T-helper 2 cell (primary cell): ENCODE results near the gene CDC42BPA.
"Not testable (repeated sequence)": the region's sequence is repeated elsewhere in the genome, so short reads cannot be mapped to it uniquely, and the experiment has no call there.

Experiments used
- DNase-seq, 5 experiments: peaks; one replicate each; pipeline versions ENCODE4 v3.0.0 to v3.0.0-alpha.2; 2012 to 2022

CDC42BPA gene

DNA sequence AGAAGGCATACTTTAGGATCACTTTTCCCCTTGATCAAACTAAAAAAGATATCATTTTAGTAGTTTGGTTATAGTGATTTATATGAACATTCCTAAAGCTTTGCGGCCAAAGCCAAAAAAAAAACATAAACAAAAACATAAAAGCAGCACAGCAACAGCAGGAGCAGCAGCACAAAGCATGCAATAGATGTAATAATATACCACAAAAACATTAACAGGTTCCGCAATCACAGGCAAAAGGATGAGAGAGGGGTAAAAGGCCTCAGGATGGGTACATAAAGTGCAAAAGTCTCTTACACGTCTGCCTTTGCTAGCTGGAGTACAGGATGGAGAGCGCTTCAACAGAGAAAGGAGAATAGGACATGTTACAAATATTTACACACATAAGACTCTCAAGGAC is 259.2 kb downstream of the CDC42BPA start:
- no peak for DNase-seq

DNA sequence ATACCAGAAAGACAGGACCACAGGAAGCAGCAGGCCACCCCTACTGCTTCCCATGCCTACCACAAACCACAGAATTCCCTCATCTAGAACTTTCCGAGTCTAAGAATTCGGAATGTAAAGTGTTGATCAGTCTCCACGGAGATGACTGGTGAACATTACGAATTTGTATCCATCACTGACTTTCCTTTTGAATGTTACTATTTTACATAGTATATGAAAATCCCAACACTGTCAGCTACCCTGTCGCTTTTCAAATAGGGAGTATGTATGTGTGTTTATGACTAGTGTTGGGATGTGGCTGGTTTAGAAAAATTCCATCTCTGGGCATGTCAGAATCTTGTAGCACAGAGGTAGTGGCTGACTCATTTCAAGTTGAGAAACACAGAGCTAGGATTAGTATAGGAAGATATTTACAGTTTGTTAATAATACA is 260.0 kb downstream of the CDC42BPA start:
- no peak for DNase-seq

DNA sequence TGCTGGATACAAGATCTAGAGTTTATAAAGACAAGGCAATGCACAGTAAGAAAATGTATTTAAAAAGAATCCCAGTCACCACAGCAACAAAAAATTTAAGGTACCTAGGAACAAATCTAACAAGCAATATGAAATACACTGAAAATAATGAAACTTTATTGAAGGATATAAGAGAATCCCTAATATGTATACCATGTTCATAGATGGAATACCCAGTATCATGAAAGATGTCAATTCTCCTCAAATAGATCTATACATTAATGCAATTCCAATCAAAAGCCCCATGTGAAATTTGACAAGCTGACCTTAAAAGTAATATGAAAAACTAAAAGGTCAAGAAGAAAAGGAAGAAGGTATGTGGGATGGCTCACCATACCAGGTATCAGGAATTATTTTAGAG is 269.0 kb downstream of the CDC42BPA start:
- DNase-seq, result no peak

DNA sequence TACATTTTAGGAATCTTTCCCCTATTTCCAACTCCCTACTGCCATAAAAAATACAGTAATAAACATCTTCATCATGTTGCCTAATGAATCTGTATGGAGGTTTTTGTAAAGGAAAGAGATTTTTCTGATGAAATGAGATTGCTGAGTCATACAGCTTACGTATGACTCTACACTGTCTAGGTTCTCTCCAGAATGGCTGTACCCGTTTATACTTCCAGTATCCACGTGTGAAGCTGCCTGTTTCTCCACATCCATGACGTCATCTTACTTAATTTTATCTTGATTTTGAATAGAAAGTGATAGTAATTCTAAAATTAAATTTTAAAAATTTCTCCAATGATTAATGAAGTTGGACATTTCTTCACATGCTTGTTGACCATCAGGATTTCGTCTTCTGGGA is 274.5 kb downstream of the CDC42BPA start:
- DNase-seq, result peak in 1 of 5 experiments; percentile 44

DNA sequence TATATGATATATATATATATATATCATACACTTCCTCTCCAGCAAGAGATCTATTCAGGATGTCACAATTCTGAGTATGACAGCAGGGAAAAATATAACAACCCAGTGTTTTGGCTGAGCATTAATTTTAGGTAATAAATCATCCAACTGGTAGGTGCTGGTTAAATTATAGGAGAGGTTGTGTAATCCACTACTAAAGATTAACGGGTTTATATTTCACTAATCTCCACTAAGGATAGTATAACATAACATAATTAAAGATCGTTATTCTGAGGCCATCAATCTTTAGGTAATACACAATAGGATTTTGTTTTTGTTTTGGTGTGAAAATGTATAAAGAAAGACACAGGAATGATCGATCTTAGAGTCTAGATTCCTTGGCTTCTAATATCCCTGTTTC is 276.0 kb downstream of the CDC42BPA start:
- DNase-seq, result no peak

DNA sequence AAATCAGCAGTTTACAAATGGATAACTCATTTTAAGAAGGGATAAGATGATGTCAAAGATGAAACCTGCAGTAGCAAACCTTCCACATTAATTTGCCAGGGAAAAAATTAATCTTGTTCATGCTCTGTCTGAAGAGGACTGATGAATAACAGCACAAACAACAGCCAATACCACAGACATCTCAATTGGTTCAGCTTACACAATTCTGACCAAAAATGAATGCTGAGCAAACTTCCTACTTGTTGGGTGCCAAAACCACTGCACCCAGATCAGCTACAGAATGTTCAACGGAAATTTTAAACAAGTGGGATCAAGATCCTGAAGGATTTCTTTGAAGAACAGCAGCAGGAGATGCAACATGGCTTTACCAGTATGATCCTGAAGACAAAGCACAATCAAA is 279.9 kb downstream of the CDC42BPA start:
- DNase-seq, result no peak

DNA sequence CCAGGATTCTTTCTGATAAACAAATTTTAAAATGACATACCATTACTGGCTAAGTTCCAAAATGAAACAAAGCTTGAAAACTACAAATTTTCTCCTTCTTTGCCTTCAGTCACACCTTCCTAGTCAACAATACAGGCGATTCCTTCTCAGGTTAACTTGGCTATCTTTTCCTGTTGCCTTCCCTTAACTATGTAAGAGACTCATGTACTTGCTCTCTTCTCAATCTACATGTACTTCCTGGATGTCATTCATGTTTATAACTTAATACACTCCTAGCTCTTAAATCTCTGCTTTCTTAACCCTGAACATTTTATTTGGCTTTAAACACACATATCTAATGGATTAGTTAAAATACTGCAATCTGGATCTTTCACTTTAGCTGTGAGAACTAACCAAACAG is 281.2 kb downstream of the CDC42BPA start:
- DNase-seq, result no peak

DNA sequence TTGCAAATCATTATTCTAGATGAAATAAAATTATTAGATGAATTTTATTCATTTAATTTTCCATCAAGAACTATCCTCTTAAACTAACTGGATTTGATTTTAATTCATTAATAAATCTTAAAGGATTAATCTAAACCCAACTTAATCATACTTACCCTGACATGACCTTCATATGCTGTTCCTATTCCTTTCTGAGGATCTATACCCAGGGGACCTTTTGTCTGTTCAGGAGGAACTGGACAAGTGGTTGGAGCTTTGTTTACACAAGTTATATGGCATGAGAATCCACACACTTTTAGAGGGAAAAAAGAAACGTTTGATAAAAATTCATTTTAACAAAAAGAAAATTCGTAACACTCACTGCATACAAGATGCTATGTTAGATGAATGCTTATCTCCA is 283.0 kb downstream of the CDC42BPA start:
- no peak for DNase-seq

DNA sequence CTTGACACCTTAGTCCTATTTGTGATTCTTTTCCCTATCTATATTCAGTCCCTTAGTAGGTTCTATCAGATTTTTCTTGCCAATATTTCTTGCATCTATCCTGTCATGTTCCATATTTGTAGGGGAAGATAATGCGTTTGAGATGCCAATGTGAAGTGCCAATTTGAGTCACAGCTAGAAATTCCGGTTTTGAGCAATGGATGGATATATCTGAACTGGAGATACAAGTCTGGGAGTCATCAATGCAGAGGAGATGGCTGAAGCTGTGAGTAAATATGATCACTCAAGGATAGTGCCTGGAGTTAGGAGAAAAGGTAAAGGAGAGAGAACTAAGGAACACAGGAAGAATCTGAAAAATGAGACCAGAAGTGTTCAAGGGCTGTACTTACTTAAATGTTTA is 284.4 kb downstream of the CDC42BPA start:
- DNase-seq, result no peak

DNA sequence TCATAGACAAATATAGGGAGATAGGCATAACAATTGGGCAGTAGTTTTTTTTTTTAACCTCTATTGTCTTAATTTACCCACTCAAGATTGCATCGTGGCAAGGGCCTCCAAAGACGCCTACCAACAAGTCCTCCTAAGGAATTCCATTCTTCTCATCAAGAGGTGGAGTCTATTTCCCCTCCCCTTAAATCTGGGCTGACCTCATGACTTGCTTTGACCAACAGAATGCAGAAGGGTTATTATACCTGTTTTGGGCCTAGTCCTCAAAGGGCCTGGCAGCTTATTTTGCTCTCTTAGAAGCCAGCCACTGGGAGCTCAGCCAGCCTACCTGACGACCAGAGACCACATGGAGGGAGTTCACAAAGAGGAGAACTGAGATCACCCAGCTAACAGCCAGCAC is 285.9 kb downstream of the CDC42BPA start:
- DNase-seq, result no peak

DNA sequence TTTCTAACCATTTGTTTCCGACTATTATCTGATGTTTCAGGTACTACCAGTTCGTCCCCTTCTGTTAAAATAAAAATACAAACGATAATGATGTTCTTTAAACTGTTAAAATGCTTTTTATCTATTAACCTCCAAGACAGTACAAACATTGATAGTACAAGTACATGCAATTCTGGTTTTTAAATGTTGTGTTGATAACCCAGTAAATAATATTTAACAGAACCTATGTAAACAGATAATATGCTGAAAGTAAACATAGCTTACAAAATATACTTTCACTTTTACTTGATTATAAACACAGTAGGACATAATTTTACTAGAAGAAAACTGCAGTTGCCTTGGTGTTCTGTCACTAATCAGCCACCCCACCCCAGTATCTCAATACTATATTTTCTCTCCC is 301.3 kb downstream of the CDC42BPA start:
- no peak for DNase-seq

DNA sequence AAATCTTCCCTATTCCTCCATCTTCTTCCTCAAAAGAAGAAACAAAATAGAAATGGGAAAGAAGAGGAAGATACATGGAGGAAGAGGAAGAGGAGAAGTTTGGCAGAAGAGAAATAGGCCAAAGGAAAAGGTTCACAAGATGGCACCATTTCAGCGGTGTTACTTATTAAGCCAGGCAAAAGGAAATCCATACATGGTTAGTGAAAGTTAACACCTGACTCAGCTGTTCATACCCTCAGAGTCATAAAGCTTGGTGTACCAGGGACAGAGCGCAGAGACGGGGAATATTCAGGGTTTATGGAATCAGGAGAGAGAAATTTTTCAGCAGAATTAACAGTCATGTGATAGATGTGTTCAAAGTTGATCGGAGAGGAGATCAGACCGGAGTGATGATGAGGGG is 307.6 kb downstream of the CDC42BPA start:
- no peak for DNase-seq

DNA sequence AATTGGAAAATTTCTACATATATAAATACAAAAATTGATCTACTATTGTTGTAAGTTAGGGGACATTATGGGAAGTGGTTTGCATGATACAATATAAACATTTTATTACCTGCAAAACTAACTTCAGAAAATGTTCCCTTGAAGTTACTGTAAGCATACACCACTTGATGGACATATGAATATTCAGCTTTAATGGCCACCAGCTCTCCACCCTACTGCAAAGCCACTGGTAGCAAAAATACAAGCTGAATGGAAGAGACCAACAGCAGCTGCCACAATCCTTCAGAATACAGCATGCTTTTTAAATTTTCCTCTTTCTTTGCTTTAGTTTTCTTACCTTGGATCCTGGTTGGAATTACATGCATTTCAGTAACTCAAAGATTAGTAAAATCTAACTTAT is 308.4 kb downstream of the CDC42BPA start:
- DNase-seq, result no peak

DNA sequence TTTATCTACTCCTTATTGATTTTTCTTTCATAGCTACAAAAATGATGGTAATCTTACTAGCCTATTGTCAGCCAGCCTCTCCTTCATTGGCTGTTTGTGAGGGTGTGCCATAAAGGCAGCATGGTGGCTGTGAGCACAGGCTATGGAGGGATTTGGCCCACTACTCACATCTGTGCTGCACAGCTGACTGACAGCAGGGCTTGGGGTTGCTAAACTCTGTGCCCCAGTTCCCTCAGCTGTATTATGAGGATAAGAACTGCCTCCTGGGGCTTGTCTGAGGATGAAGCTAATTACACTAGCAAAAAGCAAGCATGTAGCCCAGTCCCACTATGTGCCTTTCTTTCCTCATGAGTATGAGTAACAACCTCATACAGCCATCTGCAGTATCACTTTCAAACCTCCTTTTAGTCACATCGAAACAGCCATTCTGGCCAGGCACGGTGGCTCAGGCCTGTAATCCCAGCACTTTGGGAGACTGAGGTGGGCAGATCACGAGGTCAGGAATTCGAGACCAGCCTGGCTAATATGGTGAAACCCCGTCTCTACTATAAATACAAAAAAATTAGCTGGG is 312.0 kb downstream of the CDC42BPA start:
- DNase-seq, result no peak

DNA sequence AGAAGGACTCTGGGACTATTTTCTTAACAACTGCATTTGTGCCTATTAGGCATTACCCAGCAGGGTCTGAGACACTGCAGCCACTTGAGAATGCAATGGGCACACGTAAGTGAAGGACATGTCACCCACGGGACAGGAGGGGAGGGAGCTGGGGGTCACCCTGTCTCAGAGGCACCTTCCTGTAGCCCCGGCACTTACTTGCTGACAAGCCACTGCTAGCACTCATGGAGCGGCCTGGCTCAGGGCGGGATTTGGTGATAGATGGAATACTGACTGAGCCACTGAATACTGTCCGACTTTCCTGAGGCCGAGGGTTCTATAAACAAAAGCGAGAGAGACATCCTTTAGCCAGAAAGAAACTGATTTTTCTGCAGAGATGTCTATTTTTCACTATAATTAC is 313.5 kb downstream of the CDC42BPA start:
- no peak for DNase-seq

DNA sequence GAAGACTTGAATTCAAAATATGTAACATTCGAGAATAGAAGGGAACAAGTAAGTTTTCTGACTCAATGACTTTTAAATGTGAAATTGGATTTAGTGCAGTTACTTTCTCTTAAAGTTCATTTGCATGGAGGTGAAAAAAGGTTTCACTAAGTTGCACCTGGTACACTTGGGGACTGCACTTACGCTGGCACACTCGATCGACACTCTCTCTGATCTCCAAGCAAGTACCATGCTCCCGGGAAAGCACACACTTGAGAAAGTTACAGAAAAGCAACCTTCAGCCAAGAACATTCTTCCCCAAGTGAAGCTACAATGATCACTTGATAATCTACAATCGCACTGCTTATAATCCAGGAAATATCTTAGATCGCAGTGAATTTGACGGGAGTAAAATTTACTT is 315.1 kb downstream of the CDC42BPA start:
- no peak for DNase-seq

DNA sequence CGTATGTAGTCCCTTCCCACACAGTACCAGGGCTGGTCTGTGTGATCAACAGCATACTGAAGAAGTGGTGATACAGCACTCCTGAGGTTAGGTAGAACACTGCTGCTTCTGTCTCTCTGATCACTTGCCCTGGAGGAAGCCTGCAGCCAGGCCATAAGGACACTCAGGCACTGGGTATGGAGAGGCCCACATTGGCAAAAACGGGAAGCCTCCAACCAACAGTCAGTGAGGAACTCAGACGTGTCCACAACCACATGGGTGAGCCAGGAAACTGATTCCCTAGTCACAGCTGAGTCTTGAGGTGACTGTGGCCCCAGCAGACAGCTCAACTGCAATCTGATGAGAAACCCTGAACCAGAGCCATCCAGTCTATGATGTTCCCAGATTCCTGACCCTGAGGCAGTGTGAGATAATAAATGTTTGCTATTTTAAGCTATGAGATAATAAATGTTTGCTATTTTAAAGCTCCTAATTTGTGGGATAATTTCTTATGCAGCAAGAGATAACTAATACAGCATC is 315.7 kb downstream of the CDC42BPA start:
- no peak for DNase-seq

DNA sequence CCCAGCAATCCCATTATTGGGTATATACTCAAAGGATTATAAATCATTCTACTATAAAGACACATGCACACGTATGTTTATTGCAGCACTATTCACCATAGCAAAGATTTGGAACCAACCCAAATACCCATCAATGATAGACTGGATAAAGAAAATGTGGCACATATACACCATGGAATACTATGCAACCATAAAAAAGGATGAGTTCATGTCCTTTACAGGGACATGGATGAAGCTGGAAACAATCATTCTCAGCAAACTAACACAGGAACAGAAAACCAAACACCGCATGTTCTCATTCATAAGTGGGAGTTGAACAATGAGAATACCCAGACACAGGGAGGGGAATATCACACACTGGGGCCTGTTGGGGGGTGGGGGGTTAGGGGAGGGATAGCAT is 318.7 kb downstream of the CDC42BPA start:
- not testable (repeated sequence) for DNase-seq

DNA sequence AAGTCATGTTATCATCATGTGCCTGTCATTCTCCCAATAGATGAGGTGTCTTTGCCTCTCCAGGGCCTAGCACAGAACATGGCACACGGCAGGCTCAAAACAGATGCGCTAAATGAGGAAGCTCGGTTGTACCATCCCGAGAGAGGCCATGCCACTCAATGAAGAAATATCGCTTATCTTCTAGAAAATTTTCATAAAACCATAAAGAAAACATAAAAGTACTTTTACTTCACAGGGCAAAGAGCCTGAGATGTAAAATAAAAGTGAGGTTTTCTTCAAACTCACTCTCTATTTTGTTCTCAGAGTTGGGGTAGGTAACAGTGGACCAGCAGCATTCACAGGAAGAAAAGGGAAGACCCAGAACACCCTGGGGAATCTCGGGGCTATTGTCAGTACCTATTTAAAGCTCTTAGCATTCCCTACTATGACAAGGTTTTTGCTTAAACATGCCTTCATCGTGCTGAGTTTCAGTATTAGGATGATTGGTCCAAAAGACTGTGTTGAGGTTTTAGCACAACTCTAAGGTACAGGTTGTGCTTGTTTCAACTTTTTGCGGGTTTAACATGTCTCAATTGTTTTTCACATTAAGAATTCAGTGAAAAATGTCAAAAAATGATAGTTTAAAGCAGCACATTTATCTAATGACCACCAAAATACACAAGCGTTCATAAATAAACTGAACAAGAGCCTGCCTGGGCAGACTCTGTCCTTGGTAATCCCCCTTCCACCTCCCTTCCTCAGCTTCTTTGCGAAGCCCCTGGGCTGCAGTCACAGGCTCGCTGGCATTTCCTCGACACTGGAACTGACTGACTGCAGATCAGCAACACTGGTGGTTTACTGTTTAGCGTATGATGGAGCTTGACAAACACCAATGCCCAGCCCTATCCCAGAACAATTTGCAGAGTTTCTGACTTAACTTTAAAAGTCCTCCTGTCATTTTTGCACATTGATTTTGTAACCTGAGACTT is 322.6 kb downstream of the CDC42BPA start:
- DNase-seq, result peak in 1 of 5 experiments; percentile 84

DNA sequence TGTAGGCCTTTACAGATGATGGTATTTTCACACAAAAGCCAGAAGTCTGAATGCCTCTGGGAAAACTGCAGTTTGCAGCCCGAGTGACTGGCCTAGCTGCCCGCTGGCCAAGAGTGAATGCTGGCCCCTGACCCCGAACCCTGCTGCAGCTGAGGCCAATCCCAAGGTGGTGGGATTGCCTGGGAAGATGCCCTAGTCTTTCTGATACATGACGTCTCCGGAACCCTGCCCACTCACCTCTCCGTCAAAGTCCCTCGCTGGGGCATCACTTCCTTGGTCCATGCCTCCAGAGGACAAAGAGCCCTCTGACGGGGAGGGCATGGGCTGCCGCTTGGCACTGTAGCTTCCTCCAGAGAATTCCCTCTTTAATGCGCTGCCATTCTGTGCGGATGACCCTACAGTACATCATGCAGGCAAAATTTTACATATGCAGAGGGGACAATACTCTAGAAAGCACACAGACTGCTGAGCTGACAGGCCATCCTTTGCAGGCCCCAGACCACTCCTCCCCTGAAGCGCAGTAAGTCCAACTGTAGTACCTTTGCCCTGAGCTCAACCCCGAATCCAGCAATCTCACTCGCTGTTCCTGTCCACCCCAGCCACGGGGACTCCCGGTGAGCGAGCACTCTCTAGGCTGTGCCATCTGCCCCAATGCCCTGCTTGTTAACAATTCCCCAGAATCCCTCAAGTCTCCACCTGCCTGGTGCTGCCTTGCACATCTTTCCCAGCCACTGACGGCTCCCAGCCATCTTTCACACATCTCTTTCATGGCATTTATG is 323.5 kb downstream of the CDC42BPA start:
- DNase-seq, result no peak

DNA sequence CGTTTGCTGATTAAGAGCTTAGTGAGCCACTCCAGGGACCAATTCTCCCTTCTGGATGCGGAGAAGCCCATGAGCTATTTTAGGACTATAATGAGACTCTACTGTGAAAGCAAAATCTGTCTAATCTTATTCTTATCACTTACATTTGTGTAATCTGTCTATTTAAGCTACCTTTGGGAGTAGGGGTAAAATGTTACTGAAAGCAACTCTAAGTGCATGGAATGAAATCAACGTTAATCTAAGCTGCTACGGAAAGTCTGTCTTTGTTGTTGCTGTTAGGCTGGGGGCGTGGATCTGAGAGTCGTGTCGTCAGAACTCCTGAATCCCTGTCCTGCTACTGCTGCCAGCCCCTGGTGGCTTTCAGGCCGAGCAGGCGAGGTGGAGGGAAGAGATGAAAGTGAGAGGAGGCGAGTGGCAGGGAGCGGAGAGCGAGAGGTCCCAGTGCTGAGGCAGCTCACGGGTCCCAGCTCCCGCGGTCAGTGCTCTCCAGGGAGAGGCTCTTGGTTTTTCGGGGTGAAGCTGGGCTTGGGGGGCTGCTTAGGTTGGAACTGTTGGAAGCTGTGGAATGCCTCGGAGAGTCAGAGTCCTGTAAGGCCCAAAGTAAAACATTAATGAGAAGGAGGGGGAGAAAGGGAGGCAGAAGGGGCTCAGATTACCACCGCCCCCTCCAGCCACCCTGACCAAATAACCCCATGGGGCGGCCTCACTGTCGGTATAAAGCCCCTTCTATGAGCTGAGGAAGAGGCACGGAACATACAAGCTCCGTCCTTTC is 324.3 kb downstream of the CDC42BPA start:
- DNase-seq, result no peak

DNA sequence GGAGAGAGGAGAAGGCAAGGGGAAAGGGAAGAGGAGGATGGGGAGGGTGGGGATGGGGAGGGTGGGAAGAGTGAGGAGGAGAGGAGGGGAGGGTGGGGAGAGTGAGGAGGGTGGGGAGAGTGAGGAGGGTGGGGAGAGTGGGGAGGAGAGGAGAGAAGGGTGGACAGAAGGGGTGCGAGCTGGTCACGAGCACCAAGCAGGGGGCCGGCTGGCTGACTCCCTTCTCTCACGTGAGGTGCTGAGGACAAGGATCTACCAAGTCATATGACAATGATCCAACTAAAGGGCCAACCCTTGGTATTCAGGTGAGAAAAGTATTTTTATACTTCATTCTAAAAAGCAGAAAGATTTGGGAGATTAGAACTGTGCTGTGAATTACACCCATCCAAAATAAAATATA is 326.4 kb downstream of the CDC42BPA start:
- DNase-seq, result no peak
